ENCODE data around the gene FAM107B.
"Not testable (repeated sequence)": the region's sequence is repeated elsewhere in the genome, so short reads cannot be mapped to it uniquely, and the experiment has no call there.

FAM107B gene

GRCh38 chr10:14691359-14691758 lies 83.3 kb downstream of the FAM107B start:
- DNase-seq, result no peak

GRCh38 chr10:14688606-14689005 lies 86.1 kb downstream of the FAM107B start:
- no peak for DNase-seq

- DNase-seq, result not testable (repeated sequence)
Observed at GRCh38 chr10:14688189-14688588, 86.5 kb downstream of the FAM107B start.

GRCh38 chr10:14687340-14687739 lies 87.4 kb downstream of the FAM107B start:
- DNase-seq, result no peak

GRCh38 chr10:14686356-14686755 lies 88.3 kb downstream of the FAM107B start:
- no peak for DNase-seq

GRCh38 chr10:14684354-14684753 lies 90.3 kb downstream of the FAM107B start:
- no peak for DNase-seq

GRCh38 chr10:14683256-14683655 lies 91.4 kb downstream of the FAM107B start:
- no peak for DNase-seq

- no peak for DNase-seq
Observed at GRCh38 chr10:14681802-14682201, 92.9 kb downstream of the FAM107B start.

GRCh38 chr10:14681305-14681704 lies 93.4 kb downstream of the FAM107B start:
- DNase-seq, result no peak

GRCh38 chr10:14678637-14679036 lies 96.1 kb downstream of the FAM107B start:
- DNase-seq, result no peak

- no peak for DNase-seq
Observed at GRCh38 chr10:14676732-14677131, 98.0 kb downstream of the FAM107B start.

- no peak for DNase-seq
Observed at GRCh38 chr10:14674376-14675050, 100.2 kb downstream of the FAM107B start.

- no peak for DNase-seq
Observed at GRCh38 chr10:14673189-14673861, 101.4 kb downstream of the FAM107B start.

- no peak for DNase-seq
Observed at GRCh38 chr10:14671386-14671831, 103.3 kb downstream of the FAM107B start.

GRCh38 chr10:14670551-14671240 lies 104.0 kb downstream of the FAM107B start:
- DNase-seq, result no peak

GRCh38 chr10:14669576-14669975 lies 105.1 kb downstream of the FAM107B start:
- DNase-seq, result no peak

GRCh38 chr10:14667781-14668180 lies 106.9 kb downstream of the FAM107B start:
- DNase-seq, result no peak

- DNase-seq, result no peak
Observed at GRCh38 chr10:14667280-14667679, 107.4 kb downstream of the FAM107B start.

- no peak for DNase-seq
Observed at GRCh38 chr10:14665865-14666857, 108.5 kb downstream of the FAM107B start.

GRCh38 chr10:14665304-14665703 lies 109.4 kb downstream of the FAM107B start:
- no peak for DNase-seq

GRCh38 chr10:14664345-14664744 lies 110.4 kb downstream of the FAM107B start:
- no peak for DNase-seq

GRCh38 chr10:14661818-14662217 lies 112.9 kb downstream of the FAM107B start:
- no peak for DNase-seq

- DNase-seq, result peak; percentile 17
Observed at GRCh38 chr10:14660831-14661230, 113.9 kb downstream of the FAM107B start.
